NCI-H146 treated with DMSO at 0.1 percent for 48 hours (cell line): Measurements from ENCODE around the gene TUBA3E.
"Not testable (repeated sequence)": the region's sequence is repeated elsewhere in the genome, so short reads cannot be mapped to it uniquely, and the experiment has no call there.

Experiments
- DNase-seq: peaks from one replicate; lab custom pipeline; 2025; ENCODE audit not compliant: unreplicated experiment; lab: John Stamatoyannopoulos, UW

Gene TUBA3E

GRCh38 chr2:130150181-130151144 lies 47.8 kb downstream of the TUBA3E start:
- no peak for DNase-seq

GRCh38 chr2:130148515-130148914 lies 49.7 kb downstream of the TUBA3E start:
- DNase-seq: not testable (repeated sequence)

DNA sequence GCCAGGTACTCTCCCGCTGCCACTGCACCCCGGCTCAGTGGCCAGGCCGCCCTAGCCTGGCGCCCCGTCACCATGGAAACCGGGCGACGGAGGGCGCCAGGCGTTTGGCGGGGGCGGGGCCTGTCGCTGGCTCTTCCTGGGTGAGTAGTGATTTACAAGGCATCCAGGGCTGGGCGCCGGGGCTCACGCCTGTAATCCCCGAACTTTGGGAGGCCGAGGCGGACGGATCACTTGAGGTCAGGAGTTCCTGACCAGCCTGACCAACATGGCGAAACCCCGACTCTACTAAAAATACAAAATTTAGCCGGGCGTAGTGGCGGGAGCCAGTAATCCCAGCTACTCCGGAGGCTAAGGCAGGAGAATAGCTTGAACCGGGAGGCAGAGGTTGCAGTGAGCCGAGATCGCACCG lies 53.2 kb downstream of the TUBA3E start, which contains the start of gene CCDC74B:
TSS of gene CCDC74B (minus strand) at position 107 of the 409 bp plus-strand sequence. CDS start 116 bp downstream, outside the sequence.
- peak; percentile 37 for DNase-seq

DNA sequence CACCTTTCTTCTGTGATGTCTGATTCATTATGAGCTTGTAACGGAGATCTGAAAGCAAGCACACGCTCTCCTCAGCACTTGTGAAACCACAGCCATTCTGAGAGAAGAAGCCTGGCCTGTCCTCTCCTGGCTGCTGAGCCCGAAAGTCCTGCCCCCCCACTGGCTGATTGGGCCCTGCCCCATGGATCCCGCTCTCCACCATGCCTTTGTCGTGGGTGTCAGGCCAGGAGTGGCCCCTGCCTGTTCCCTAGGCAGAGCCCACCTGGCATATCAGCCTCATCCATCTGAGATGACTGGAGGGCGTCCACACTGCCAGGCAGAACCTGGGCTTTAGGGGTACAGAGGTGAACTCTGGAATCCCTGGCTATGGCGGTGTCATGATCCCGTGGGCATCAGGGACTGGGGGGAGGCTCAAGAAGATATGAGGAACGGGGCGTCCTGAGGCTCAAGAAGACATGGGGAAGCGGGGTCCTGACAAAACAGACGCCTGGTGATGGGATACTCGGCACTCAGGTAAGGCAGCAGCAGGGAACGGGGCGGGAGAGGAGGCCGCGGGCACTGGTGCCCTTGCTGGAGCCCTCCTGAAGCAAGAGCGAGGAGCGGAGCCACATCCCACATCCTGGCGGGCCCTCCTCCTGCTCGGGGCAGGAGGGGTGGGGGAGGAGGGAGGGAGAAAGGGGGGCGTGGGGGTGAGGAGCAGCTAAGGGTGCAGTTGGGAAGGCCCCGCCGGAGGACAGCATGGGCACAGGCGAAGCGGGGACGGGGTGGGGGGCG lies 54.8 kb downstream of the TUBA3E start:
- not testable (repeated sequence) for DNase-seq

GRCh38 chr2:130142396-130143265 lies 55.6 kb downstream of the TUBA3E start:
- DNase-seq: not testable (repeated sequence)
